HG02981 (cell line): ENCODE measurements around the gene AXL.
A peak's percentile ranks its signal among the peaks of the same experiment; 100 is the strongest.

ENCODE experiments used
- ATAC-seq: cut with Tn5 transposase; IDR thresholded peaks from one replicate; pipeline ENCODE4 v1.9.1; 2021; ENCODE audit warnings: mild to moderate bottlenecking, moderate library complexity; ENCODE audit not compliant: unreplicated experiment

Gene AXL

GRCh38 chr19:41305927-41306793 is 87.1 kb downstream of the AXL start:
- ATAC-seq = no peak

DNA sequence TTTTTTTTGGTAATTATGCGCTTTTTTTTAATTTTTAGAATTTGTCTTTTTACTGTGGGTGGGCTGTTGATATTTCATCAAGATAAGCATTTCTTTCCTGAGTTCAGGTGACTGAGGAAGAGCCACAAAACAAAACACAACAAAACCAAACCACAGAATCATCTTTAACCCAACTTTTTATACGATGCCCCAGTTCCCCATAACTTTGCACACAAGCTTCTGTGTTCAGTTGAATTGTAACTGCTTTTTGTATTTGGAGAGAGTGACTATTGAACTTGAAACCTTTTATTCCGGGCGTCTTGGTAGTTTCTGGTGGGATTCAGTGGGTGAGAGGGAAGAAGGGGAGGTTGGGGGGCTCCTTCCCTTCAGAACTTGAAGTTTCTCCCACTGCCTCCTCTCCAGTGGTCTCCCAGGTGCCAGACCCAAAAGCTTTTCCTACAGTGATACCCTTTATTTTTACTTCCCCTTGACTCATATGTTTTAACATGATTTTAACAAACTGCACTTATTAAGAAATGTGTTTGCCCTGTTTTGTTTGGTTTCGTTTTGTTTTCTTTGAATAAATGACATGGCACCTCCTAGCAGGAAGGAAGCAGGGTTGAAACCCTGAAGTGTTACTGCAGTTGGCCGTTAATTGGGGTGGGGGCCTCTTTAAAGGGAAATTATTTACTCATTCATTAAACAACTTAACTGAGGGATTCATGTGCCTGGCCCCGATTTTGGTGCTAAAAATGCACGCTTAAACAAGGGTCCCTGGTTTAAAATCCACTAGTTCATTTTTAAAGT is 88.3 kb downstream of the AXL start:
- ATAC-seq = no peak

- no peak for ATAC-seq
These were observed 89.0 kb downstream of the AXL start for GRCh38 chr19:41307954-41308449.

DNA sequence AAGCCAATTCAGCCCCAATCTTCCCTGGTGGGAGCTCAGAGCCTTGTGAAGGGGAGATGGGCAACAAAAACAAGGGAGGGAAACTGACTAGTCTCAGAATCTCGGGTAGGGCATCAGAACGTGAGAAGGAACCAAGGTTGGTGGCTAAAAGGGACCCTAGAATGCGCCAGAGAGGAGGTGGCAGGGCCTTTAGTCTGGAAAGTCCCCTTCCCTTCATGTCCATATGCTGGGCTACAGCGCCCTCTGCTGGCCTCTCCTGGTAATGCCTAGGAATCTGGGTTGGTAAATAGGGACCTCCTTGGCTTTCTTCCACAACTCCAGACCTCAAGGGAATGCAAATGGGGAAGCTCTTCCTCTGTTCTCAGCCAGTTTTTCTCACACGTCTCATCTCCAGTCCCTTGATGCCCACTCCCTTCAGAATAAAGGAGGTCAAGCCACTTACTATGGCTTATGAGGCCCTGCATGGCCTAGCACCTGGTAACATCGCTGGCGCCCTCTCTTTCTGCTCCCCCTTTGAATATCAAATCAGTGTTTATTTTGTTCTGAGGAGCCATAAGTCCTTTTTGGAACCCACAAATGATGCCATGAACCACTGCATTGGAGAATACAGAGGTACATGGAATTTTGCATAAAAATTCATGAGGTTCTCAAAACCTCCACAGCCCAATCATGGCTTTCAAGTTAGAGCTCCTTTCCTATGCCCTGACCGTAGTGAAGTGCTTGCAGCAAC is 89.6 kb downstream of the AXL start:
- no peak for ATAC-seq

- no peak for ATAC-seq
These were observed 90.4 kb downstream of the AXL start for GRCh38 chr19:41309180-41310032.

DNA sequence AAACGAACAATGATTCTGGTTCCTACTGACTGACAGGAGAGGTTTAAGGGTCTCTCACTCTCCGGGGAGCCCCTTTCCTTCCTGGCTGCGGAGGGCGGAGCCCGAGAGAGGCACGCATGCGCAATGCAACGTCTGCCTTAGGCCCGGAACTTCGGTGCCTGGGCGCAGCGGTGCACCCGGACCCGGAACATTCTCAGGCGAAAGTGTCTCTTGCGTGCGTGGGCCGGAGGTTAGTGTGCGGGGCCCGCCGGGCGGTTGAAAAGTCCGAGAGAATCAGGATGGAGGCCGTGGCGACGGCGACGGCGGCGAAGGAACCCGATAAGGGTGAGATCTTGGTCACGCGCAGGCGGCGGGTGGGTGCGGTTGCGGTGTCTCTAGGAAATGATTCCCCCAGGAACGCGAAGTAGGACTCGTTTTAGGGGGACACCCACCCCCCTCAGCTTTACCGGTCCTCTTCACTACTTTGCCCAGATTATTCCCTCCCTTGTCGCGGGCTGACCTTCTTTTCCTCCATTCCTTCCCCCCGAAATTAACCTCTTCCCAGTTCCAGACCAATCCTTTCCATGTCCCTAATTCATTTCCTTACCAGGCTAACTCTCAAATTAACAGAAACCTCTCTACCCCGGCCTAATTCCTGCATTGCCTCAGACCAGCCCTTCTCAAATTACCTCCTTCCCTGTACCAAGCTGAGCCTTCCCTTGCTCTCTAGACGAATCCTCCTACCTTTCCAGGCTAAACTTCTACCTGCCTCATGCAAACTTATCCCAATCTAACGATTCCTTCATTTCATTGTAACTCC is 91.2 kb downstream of the AXL start, which contains the start of gene CCDC97:
Gene CCDC97, plus strand, starts transcription at position 140 of the 799 bp plus-strand sequence. Its CDS starts 139 bp downstream, at position 279.
- peak; percentile 64 for ATAC-seq

GRCh38 chr19:41311072-41311471 is 92.0 kb downstream of the AXL start:
- no peak for ATAC-seq
